ENCODE data around the gene FNTB.

FNTB gene

GRCh38 chr14:65035049-65035448, 48.4 kb downstream of the FNTB start:
- no peak overlapping the region for H2AK5ac ChIP-seq (ENCODE audit: low read length)
- no peak overlapping the region for H2BK120ac ChIP-seq (ENCODE audit: low read depth, low read length)
- no peaks in the 10 kb centered on the region for H3K79me2 ChIP-seq (ENCODE audit: control insufficient read depth, insufficient read depth, low read length)
- no peak overlapping the region for H2BK15ac ChIP-seq (replicated peaks; ENCODE audit: low read depth)
- no peaks in the 10 kb centered on the region for H3K4me1 ChIP-seq (ENCODE audit: control insufficient read depth, low read depth, low read length)
- H3K56ac ChIP-seq (ENCODE audit: low read length): no peak overlapping the region
- no peaks in the 10 kb centered on the region for H3K36me3 ChIP-seq (ENCODE audit: control insufficient read depth, insufficient read depth, low read length)
- no peak overlapping the region for H2BK5ac ChIP-seq (ENCODE audit: low read length)
- no peak for DNase-seq
- H3K9ac ChIP-seq (ENCODE audit: low read length): no peak overlapping the region
- H3K4me3 ChIP-seq (ENCODE audit: low read length): no peak overlapping the region
- H3K79me1 ChIP-seq (ENCODE audit: low read length): no peaks in the 10 kb centered on the region
- H3K18ac ChIP-seq (ENCODE audit: low read length): no peak overlapping the region
- no peak overlapping the region for H4K5ac ChIP-seq (ENCODE audit: low read length)
- no peak overlapping the region for H4K8ac ChIP-seq (ENCODE audit: low read depth, low read length)
- WGBS (ENCODE audit: extremely low coverage, insufficient coverage, low lambda C conversion rate): no CpG with 5 or more reads among the region's 4 CpGs
- no peak overlapping the region for H3K4ac ChIP-seq (ENCODE audit: low read depth, low read length)
- H3K4me2 ChIP-seq (ENCODE audit: low read length): no peak overlapping the region
- H3K27ac ChIP-seq (ENCODE audit: low read depth, low read length): no peak overlapping the region
- no peak overlapping the region for H3K23ac ChIP-seq (ENCODE audit: low read length)
- H3K27me3 ChIP-seq (ENCODE audit: insufficient read depth, low read length, poor library complexity): no peaks in the 10 kb centered on the region

GRCh38 chr14:65038966-65039365, 52.3 kb downstream of the FNTB start:
- H3K23ac ChIP-seq (ENCODE audit: low read length): no peak overlapping the region
- DNase-seq: peak; percentile 90
- no peak overlapping the region for H4K8ac ChIP-seq (ENCODE audit: low read depth, low read length)
- H3K18ac ChIP-seq (ENCODE audit: low read length): no peak overlapping the region
- H3K79me1 ChIP-seq (ENCODE audit: low read length): no peaks in the 10 kb centered on the region
- no peak overlapping the region for H4K5ac ChIP-seq (ENCODE audit: low read length)
- no peaks in the 10 kb centered on the region for H3K79me2 ChIP-seq (ENCODE audit: control insufficient read depth, insufficient read depth, low read length)
- H3K9ac ChIP-seq (ENCODE audit: low read length): no peak overlapping the region
- no peak overlapping the region for H3K4me2 ChIP-seq (ENCODE audit: low read length)
- H3K56ac ChIP-seq (ENCODE audit: low read length): no peak overlapping the region
- no peak overlapping the region for H3K4ac ChIP-seq (ENCODE audit: low read depth, low read length)
- no peak overlapping the region for H2AK5ac ChIP-seq (ENCODE audit: low read length)
- no peak overlapping the region for H3K27ac ChIP-seq (ENCODE audit: low read depth, low read length)
- H3K4me1 ChIP-seq (ENCODE audit: control insufficient read depth, low read depth, low read length): no peaks in the 10 kb centered on the region
- no peak overlapping the region for H2BK5ac ChIP-seq (ENCODE audit: low read length)
- no peak overlapping the region for H2BK120ac ChIP-seq (ENCODE audit: low read depth, low read length)
- no CpG with 5 or more reads among the region's 2 CpGs for WGBS (ENCODE audit: extremely low coverage, insufficient coverage, low lambda C conversion rate)
- H3K4me3 ChIP-seq (ENCODE audit: low read length): no peak overlapping the region
- no peaks in the 10 kb centered on the region for H3K27me3 ChIP-seq (ENCODE audit: insufficient read depth, low read length, poor library complexity)
- peaks cover 4% of the 10 kb centered on the region for H3K36me3 ChIP-seq (ENCODE audit: control insufficient read depth, insufficient read depth, low read length)
- no peak overlapping the region for H2BK15ac ChIP-seq (replicated peaks; ENCODE audit: low read depth)

- Histone ChIP-seq H2BK5ac (ENCODE audit: low read length) (no peak overlapping the region), H2BK15ac (replicated peaks; ENCODE audit: low read depth) (no peak overlapping the region), H4K8ac (ENCODE audit: low read depth, low read length) (no peak overlapping the region), H3K9ac (ENCODE audit: low read length) (no peak overlapping the region), H3K27ac (ENCODE audit: low read depth, low read length) (no peak overlapping the region), H3K4ac (ENCODE audit: low read depth, low read length) (no peak overlapping the region), H3K4me2 (ENCODE audit: low read length) (no peak overlapping the region), H3K18ac (ENCODE audit: low read length) (no peak overlapping the region), H3K79me1 (ENCODE audit: low read length) (no peaks in the 10 kb centered on the region), H3K4me1 (ENCODE audit: control insufficient read depth, low read depth, low read length) (no peaks in the 10 kb centered on the region), H3K36me3 (ENCODE audit: control insufficient read depth, insufficient read depth, low read length) (peaks cover 4% of the 10 kb centered on the region), H2BK120ac (ENCODE audit: low read depth, low read length) (no peak overlapping the region), H3K23ac (ENCODE audit: low read length) (no peak overlapping the region), H4K5ac (ENCODE audit: low read length) (no peak overlapping the region), H3K27me3 (ENCODE audit: insufficient read depth, low read length, poor library complexity) (no peaks in the 10 kb centered on the region), H2AK5ac (ENCODE audit: low read length) (no peak overlapping the region), H3K56ac (ENCODE audit: low read length) (no peak overlapping the region), H3K4me3 (ENCODE audit: low read length) (no peak overlapping the region), H3K79me2 (ENCODE audit: control insufficient read depth, insufficient read depth, low read length) (no peaks in the 10 kb centered on the region)
- DNase-seq: no peak
- WGBS (ENCODE audit: extremely low coverage, insufficient coverage, low lambda C conversion rate): no CpG with 5 or more reads among the region's 9 CpGs
Measured at GRCh38 chr14:65040666-65041433, 54.2 kb downstream of the FNTB start.

- no peaks in the 10 kb centered on the region for H3K27me3 ChIP-seq (ENCODE audit: insufficient read depth, low read length, poor library complexity)
- H3K4me1 ChIP-seq (ENCODE audit: control insufficient read depth, low read depth, low read length): no peaks in the 10 kb centered on the region
- H3K56ac ChIP-seq (ENCODE audit: low read length): no peak overlapping the region
- no peak overlapping the region for H3K27ac ChIP-seq (ENCODE audit: low read depth, low read length)
- H3K23ac ChIP-seq (ENCODE audit: low read length): no peak overlapping the region
- peaks cover 4% of the 10 kb centered on the region for H3K36me3 ChIP-seq (ENCODE audit: control insufficient read depth, insufficient read depth, low read length)
- WGBS (ENCODE audit: extremely low coverage, insufficient coverage, low lambda C conversion rate): no CpG with 5 or more reads among the region's 7 CpGs
- no peaks in the 10 kb centered on the region for H3K79me2 ChIP-seq (ENCODE audit: control insufficient read depth, insufficient read depth, low read length)
- H4K5ac ChIP-seq (ENCODE audit: low read length): no peak overlapping the region
- no peak for DNase-seq
- no peak overlapping the region for H4K8ac ChIP-seq (ENCODE audit: low read depth, low read length)
- H3K18ac ChIP-seq (ENCODE audit: low read length): no peak overlapping the region
- no peak overlapping the region for H3K4me2 ChIP-seq (ENCODE audit: low read length)
- H2BK5ac ChIP-seq (ENCODE audit: low read length): no peak overlapping the region
- no peak overlapping the region for H3K9ac ChIP-seq (ENCODE audit: low read length)
- no peak overlapping the region for H3K4ac ChIP-seq (ENCODE audit: low read depth, low read length)
- no peak overlapping the region for H3K4me3 ChIP-seq (ENCODE audit: low read length)
- H2BK120ac ChIP-seq (ENCODE audit: low read depth, low read length): no peak overlapping the region
- no peak overlapping the region for H2AK5ac ChIP-seq (ENCODE audit: low read length)
- no peaks in the 10 kb centered on the region for H3K79me1 ChIP-seq (ENCODE audit: low read length)
- no peak overlapping the region for H2BK15ac ChIP-seq (replicated peaks; ENCODE audit: low read depth)
Measured at GRCh38 chr14:65041434-65041915, 54.8 kb downstream of the FNTB start.

GRCh38 chr14:65042296-65042695, 55.6 kb downstream of the FNTB start:
- Histone ChIP-seq H2AK5ac (ENCODE audit: low read length) (no peak overlapping the region), H3K56ac (ENCODE audit: low read length) (no peak overlapping the region), H3K9ac (ENCODE audit: low read length) (no peak overlapping the region), H3K79me1 (ENCODE audit: low read length) (no peaks in the 10 kb centered on the region), H2BK120ac (ENCODE audit: low read depth, low read length) (no peak overlapping the region), H3K4me3 (ENCODE audit: low read length) (no peak overlapping the region), H2BK5ac (ENCODE audit: low read length) (no peak overlapping the region), H3K4me1 (ENCODE audit: control insufficient read depth, low read depth, low read length) (no peaks in the 10 kb centered on the region), H3K4me2 (ENCODE audit: low read length) (no peak overlapping the region), H2BK15ac (replicated peaks; ENCODE audit: low read depth) (no peak overlapping the region), H3K4ac (ENCODE audit: low read depth, low read length) (no peak overlapping the region), H3K18ac (ENCODE audit: low read length) (no peak overlapping the region), H3K23ac (ENCODE audit: low read length) (no peak overlapping the region), H3K27ac (ENCODE audit: low read depth, low read length) (no peak overlapping the region), H3K27me3 (ENCODE audit: insufficient read depth, low read length, poor library complexity) (no peaks in the 10 kb centered on the region), H3K79me2 (ENCODE audit: control insufficient read depth, insufficient read depth, low read length) (no peaks in the 10 kb centered on the region), H4K5ac (ENCODE audit: low read length) (no peak overlapping the region), H4K8ac (ENCODE audit: low read depth, low read length) (no peak overlapping the region), H3K36me3 (ENCODE audit: control insufficient read depth, insufficient read depth, low read length) (peaks cover 4% of the 10 kb centered on the region)
- no peak for DNase-seq
- no CpG with 5 or more reads among the region's 3 CpGs for WGBS (ENCODE audit: extremely low coverage, insufficient coverage, low lambda C conversion rate)

Data from mesendoderm (in vitro differentiated cells).